IMR-90 (cell line): ENCODE data around the gene LFNG. TPM values are rescaled to one million over a fixed set of nuclear protein-coding genes. Genes with fewer than 3 reads are reported as not detected.

Experiments used
- ATAC-seq: fragments of 200-7000 bp; cut with Tn5 transposase; 2 replicates; pipeline ENCODE4 v1.9.1; 2020; ENCODE audit warnings: low read depth, mild to moderate bottlenecking, moderate library complexity
- BruUV-seq: library from RNA; stranded (reverse); fragments of 400-500 nt; replicated peaks from 2 replicates; lab custom pipeline; 2021; lab: Mats Ljungman, UMichigan
- CTCF ChIA-PET: fragments of 300-600 bp; formaldehyde crosslinking; extraction: SDS; loops from one replicate; lab custom pipeline; 2021; ENCODE audit warnings: antibody characterized with exemption; lab: Yijun Ruan, JAX
- POLR2A ChIA-PET: fragments of 300-600 bp; sonication (Branson Sonifier 250); formaldehyde crosslinking; loops from one replicate; lab custom pipeline; 2022; ENCODE audit warnings: antibody characterized with exemption; ENCODE audit not compliant: unreplicated experiment; lab: Charles Lee
- DNase-seq: peaks from one replicate; pipeline ENCODE4 v3.0.0; 2013
- H2AFZ ChIP-seq: replicated peaks from 2 replicates; pipeline ENCODE3; 2013; ENCODE audit warnings: low read length, mild to moderate bottlenecking; ENCODE audit not compliant: poor library complexity
- H2AK5ac ChIP-seq: 2 replicates; pipeline ENCODE4 v1.6.1; 2013; ENCODE audit warnings: low read depth, low read length, inconsistent platforms
- H2AK9ac ChIP-seq: replicated peaks from 2 replicates; pipeline ENCODE3; 2013; ENCODE audit warnings: mild to moderate bottlenecking, low read depth, low read length, moderate library complexity; ENCODE audit not compliant: poor library complexity
- H2BK120ac ChIP-seq: 2 replicates; pipeline ENCODE4 v1.6.1; 2013; ENCODE audit warnings: low read depth, low read length, inconsistent platforms
- H2BK15ac ChIP-seq: 3 replicates; pipeline ENCODE4 v1.6.1; 2013; ENCODE audit warnings: low read depth, low read length, inconsistent platforms
- H2BK20ac ChIP-seq: 2 replicates; pipeline ENCODE4 v1.6.1; 2013; ENCODE audit warnings: low read depth, mild to moderate bottlenecking, inconsistent platforms, low read length, moderate library complexity
- H2BK5ac ChIP-seq: 2 replicates; pipeline ENCODE4 v1.6.1; 2013; ENCODE audit warnings: mild to moderate bottlenecking, low read depth, low read length, inconsistent platforms; ENCODE audit not compliant: poor library complexity, severe bottlenecking
- H3K14ac ChIP-seq: replicated peaks from 2 replicates; pipeline ENCODE4 v1.6.1; 2013; ENCODE audit warnings: low read depth, low read length, inconsistent platforms
- H3K18ac ChIP-seq: 2 replicates; pipeline ENCODE4 v1.6.1; 2013; ENCODE audit warnings: low read depth, low read length, control low read depth
- H3K23ac ChIP-seq: 2 replicates; pipeline ENCODE4 v1.6.1; 2013; ENCODE audit warnings: low read depth, low read length, inconsistent platforms
- H3K27ac ChIP-seq: 2 replicates; pipeline ENCODE4 v1.5.1; 2013; ENCODE audit warnings: mild to moderate bottlenecking, control low read depth, low read length; ENCODE audit not compliant: insufficient read depth
- H3K27me3 ChIP-seq: 2 replicates; pipeline ENCODE4 v1.6.1; 2013; ENCODE audit warnings: low read length; ENCODE audit not compliant: control insufficient read depth, insufficient read depth
- H3K36me3 ChIP-seq: 2 replicates; pipeline ENCODE4 v1.6.1; 2013; ENCODE audit warnings: low read length, mixed read lengths; ENCODE audit not compliant: control insufficient read depth, insufficient read depth
- H3K4ac ChIP-seq: 2 replicates; pipeline ENCODE4 v1.6.1; 2013; ENCODE audit warnings: low read depth, low read length, inconsistent platforms
- H3K4me1 ChIP-seq: 2 replicates; pipeline ENCODE4 v1.6.1; 2013; ENCODE audit warnings: low read length, mixed read lengths; ENCODE audit not compliant: control insufficient read depth, insufficient read depth
- H3K4me2 ChIP-seq: 2 replicates; pipeline ENCODE4 v1.6.1; 2013; ENCODE audit warnings: low read depth, mild to moderate bottlenecking, control low read depth, low read length, moderate library complexity
- H3K4me3 ChIP-seq: 2 replicates; pipeline ENCODE4 v1.5.1; 2013; ENCODE audit warnings: low read depth, mild to moderate bottlenecking, control low read depth, low read length, moderate library complexity; ENCODE audit not compliant: insufficient read depth
- H3K56ac ChIP-seq: 2 replicates; pipeline ENCODE4 v1.6.1; 2013; ENCODE audit warnings: low read length, inconsistent platforms; ENCODE audit not compliant: insufficient read depth; ENCODE audit errors: extremely low read depth
- H3K79me1 ChIP-seq, 2 experiments: 2 replicates each; pipeline ENCODE4 v1.6.1; 2013; ENCODE audit warnings: low read length in 2 of 2, inconsistent platforms in 1 of 2, low read depth in 1 of 2
- H3K9ac ChIP-seq: 2 replicates; pipeline ENCODE4 v1.6.1; 2013; ENCODE audit warnings: low read depth, low read length, control low read depth
- H3K9me1 ChIP-seq: 2 replicates; pipeline ENCODE4 v1.6.1; 2013; ENCODE audit warnings: low read length, inconsistent platforms; ENCODE audit not compliant: insufficient read depth
- H3K9me3 ChIP-seq: 2 replicates; pipeline ENCODE4 v1.6.1; 2013; ENCODE audit warnings: low read length; ENCODE audit not compliant: control insufficient read depth, insufficient read depth
- H4K20me1 ChIP-seq: 2 replicates; pipeline ENCODE4 v1.6.1; 2013; ENCODE audit warnings: low read length, inconsistent platforms; ENCODE audit not compliant: insufficient read depth
- H4K5ac ChIP-seq: 2 replicates; pipeline ENCODE4 v1.6.1; 2013; ENCODE audit warnings: mild to moderate bottlenecking, low read depth, low read length, control low read depth
- H4K8ac ChIP-seq, 2 experiments: 2 replicates each; pipeline ENCODE4 v1.6.1; 2013; ENCODE audit warnings: low read depth in 2 of 2, low read length in 2 of 2, control low read depth in 1 of 2, inconsistent platforms in 1 of 2
- H4K91ac ChIP-seq: 2 replicates; pipeline ENCODE4 v1.6.1; 2013; ENCODE audit warnings: low read depth, low read length, inconsistent platforms; ENCODE audit not compliant: insufficient read depth
- BHLHE40 ChIP-seq: fragments of 150-350 bp; IDR thresholded peaks from 2 replicates; pipeline ENCODE4 v1.6.1; 2016; ENCODE audit warnings: mild to moderate bottlenecking, low read depth, low read length
- CHD1 ChIP-seq: IDR thresholded peaks from 2 replicates; pipeline ENCODE4 v1.6.1; 2012; ENCODE audit warnings: low read depth, low read length, improper control_type of control experiment
- ELK1 ChIP-seq: fragments of 150-350 bp; IDR thresholded peaks from 2 replicates; pipeline ENCODE4 v1.6.1; 2016; ENCODE audit warnings: low read depth, mild to moderate bottlenecking, low read length, moderate library complexity, borderline replicate concordance
- FOS ChIP-seq: fragments of 150-350 bp; IDR thresholded peaks from 2 replicates; pipeline ENCODE4 v1.6.1; 2016; ENCODE audit warnings: low read depth, low read length
- MAFK ChIP-seq: IDR thresholded peaks from 2 replicates; pipeline ENCODE4 v1.6.1; 2012; ENCODE audit warnings: low read depth, low read length, improper control_type of control experiment
- MXI1 ChIP-seq: IDR thresholded peaks from 2 replicates; pipeline ENCODE4 v1.6.1; 2012; ENCODE audit warnings: low read depth, mild to moderate bottlenecking, low read length, moderate library complexity, borderline replicate concordance
- RCOR1 ChIP-seq: IDR thresholded peaks from 2 replicates; pipeline ENCODE4 v1.6.1; 2012; ENCODE audit warnings: mild to moderate bottlenecking, low read length, improper control_type of control experiment; ENCODE audit not compliant: insufficient replicate concordance
- RFX5 ChIP-seq: IDR thresholded peaks from 2 replicates; pipeline ENCODE4 v1.8.0; 2012; ENCODE audit warnings: low read depth, mild to moderate bottlenecking, low read length, moderate library complexity
- SMC3 ChIP-seq: fragments of 150-350 bp; IDR thresholded peaks from 2 replicates; pipeline ENCODE4 v1.6.1; 2016; ENCODE audit warnings: low read depth, mild to moderate bottlenecking, antibody characterized with exemption, low read length, moderate library complexity
- WGBS, 2 experiments: methylation state at CpG; one replicate each; pipeline versions ENCODE4 v1.1.5 to v1.1.7; 2013; ENCODE audit warnings: missing lambda C conversion rate in 2 of 2; ENCODE audit not compliant: insufficient read length in 1 of 2; ENCODE audit errors: extremely low coverage in 2 of 2; 5-methylcytosine and 5-hydroxymethylcytosine counted together
- dilution Hi-C: fragments of 300-500 bp; cut with HindIII; formaldehyde crosslinking; loops from one replicate; pipeline ENCODE4 v1.14.3; 2018; ENCODE audit warnings: low sequenced_read_pairs; ENCODE audit not compliant: unreplicated experiment
- in situ Hi-C: fragments of 300-500 bp; cut with MboI; formaldehyde crosslinking; loops from 3 replicates; pipeline ENCODE4 v1.14.3; 2019; ENCODE audit warnings: low sequenced_read_pairs, inconsistent platforms, mixed read lengths
- intact Hi-C: fragments of 100-400 bp; cut with micrococcal nuclease; formaldehyde crosslinking; loops from 2 replicates; pipeline ENCODE4 v1.10.0; 2022
- polyA plus RNA-seq, 3 experiments: library from polyadenylated mRNA; depleted of rRNA; stranded (reverse); fragments of >200 nt; gene quantifications; 2 replicates each; pipeline ENCODE4 v1.2.3, GENCODE V29; 2012; ENCODE audit warnings: low replicate concordance in 1 of 3
- total RNA-seq: library from RNA; depleted of rRNA; stranded (reverse); fragments of >200 nt; gene quantifications from 2 replicates; pipeline ENCODE4 v1.2.3, GENCODE V29; 2012
- TF ChIP-seq, protein P1 (sequence below): conservative IDR thresholded peaks from 2 replicates; pipeline ENCODE4 v1.5.1; 2012; ENCODE audit warnings: mild to moderate bottlenecking, low read depth, low read length, improper control_type of control experiment

LFNG gene
- total and polyA plus RNA-seq, 2 of the 4 experiments (the other 2 are of a cell fraction), result 1.8 to 5.1 TPM

DNA sequence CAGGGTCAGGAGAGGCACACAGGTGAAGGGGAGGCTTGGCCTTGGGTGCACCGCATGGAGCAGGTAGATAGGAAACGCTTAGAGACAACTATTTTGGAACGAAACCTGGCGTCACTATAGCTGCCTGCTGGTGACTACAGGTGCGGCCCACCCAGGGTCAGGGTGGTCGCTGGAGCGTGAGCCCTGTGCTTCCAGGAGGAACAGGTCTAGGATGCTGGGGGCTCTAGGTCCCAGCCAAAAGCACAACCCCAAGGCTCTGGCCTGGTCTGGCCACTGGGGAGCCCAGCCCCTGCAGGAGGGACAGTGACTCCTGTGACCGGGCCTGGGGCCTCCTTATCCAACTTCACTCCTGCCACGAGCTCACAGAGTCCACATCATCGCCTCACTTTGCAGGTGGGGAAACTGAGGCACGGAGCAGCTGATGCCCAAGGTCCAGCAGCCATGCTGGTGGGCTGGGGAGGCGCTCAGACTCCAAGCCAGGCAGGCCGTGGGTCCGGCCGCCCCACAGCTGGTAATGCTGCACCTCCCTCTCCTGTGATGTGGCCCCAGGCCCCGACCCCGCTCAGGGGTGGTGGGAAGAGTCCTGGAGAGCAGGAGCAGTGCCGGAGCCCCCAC, 9.0 kb downstream of the LFNG start:
- Histone ChIP-seq H2BK5ac (peak overlapping the region; percentile 87), H4K5ac (no peak overlapping the region), H3K27ac (no peak overlapping the region), H3K9me3 (no peaks in the 10 kb centered on the region), H3K18ac (no peak overlapping the region), H3K27me3 (no peaks in the 10 kb centered on the region), H3K4me3 (no peak overlapping the region), H4K91ac (peak overlapping the region; percentile 47; the same call in 1 of the 2 replicates), H3K4ac (peak overlapping the region; percentile 85; the same call in 1 of the 2 replicates), H3K4me1 (peaks cover 36% of the 10 kb centered on the region), H3K23ac (no peak overlapping the region), H2BK15ac (0 out of 3 replicates have a peak overlapping the region, but pooled peaks have one; percentile 96), H3K9ac (no peak overlapping the region), H3K9me1 (no peaks in the 10 kb centered on the region), H4K8ac (no peak overlapping the region; a peak in 1 of 4 replicates), H4K20me1 (no peaks in the 10 kb centered on the region), H3K56ac (no peak overlapping the region), H3K36me3 (no peaks in the 10 kb centered on the region), H2AFZ (no peak overlapping the region), H3K14ac (no peak overlapping the region), H3K79me1 (peaks cover 0 to 6% of the 10 kb centered on the region in 2 experiments; a peak in 1 of 4 replicates), H2AK9ac (no peak overlapping the region), H2BK20ac (0 out of 2 replicates have a peak overlapping the region, but pooled peaks have one; percentile 29), H2BK120ac (peak overlapping the region; percentile 78), H3K4me2 (no peak overlapping the region), H2AK5ac (peak overlapping the region; percentile 36)
- DNase-seq (no peak), ATAC-seq (no peak)
- no TSS peak for BruUV-seq
- 89% methylated on average over 3 of the region's 18 CpGs; no CpG with 5 or more reads in 1 of the 2 experiments for WGBS, 2 experiments
- ChIA-PET POLR2A (no interaction called here), CTCF (interaction anchor here (0.6 kb wide), 1 partner anchor 1191 kb away, joined by 3 read pairs; no protein-coding TSS in a partner anchor)
- TF ChIP-seq SMC3 (no peak), RFX5 (no peak), MAFK (no peak), FOS (no peak), RCOR1 (no peak), BHLHE40 (no peak), CHD1 (no peak), MXI1 (no peak), ELK1 (no peak)
- TF ChIP-seq, protein P1, sequence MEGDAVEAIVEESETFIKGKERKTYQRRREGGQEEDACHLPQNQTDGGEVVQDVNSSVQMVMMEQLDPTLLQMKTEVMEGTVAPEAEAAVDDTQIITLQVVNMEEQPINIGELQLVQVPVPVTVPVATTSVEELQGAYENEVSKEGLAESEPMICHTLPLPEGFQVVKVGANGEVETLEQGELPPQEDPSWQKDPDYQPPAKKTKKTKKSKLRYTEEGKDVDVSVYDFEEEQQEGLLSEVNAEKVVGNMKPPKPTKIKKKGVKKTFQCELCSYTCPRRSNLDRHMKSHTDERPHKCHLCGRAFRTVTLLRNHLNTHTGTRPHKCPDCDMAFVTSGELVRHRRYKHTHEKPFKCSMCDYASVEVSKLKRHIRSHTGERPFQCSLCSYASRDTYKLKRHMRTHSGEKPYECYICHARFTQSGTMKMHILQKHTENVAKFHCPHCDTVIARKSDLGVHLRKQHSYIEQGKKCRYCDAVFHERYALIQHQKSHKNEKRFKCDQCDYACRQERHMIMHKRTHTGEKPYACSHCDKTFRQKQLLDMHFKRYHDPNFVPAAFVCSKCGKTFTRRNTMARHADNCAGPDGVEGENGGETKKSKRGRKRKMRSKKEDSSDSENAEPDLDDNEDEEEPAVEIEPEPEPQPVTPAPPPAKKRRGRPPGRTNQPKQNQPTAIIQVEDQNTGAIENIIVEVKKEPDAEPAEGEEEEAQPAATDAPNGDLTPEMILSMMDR, result no peak
- intact Hi-C loops (no loop called here), in situ Hi-C loops (no loop called here), dilution Hi-C loops (no loop called here)
